Body of pancreas (tissue), 4 donors: Measurements from ENCODE around the gene ATP1A4.

ENCODE experiments used
- POLR2A ChIP-seq, 3 donors: fragments of 450-650 bp; IDR thresholded peaks; one replicate each; pipeline ENCODE4 v1.6.1; 2016; ENCODE audit warnings: antibody characterized with exemption in 3 of 3, mild to moderate bottlenecking in 2 of 3
- TF ChIP-seq, protein P1 (sequence below), 7 experiments: fragments of 450-650 bp in 4 of 7; fragments of 200-600 bp in 3 of 7; sonication (generic) in 3 of 7; IDR thresholded peaks; one replicate each; pipeline ENCODE4 v1.5.1; 2016 to 2019; ENCODE audit warnings: antibody characterized with exemption in 7 of 7

DNA sequence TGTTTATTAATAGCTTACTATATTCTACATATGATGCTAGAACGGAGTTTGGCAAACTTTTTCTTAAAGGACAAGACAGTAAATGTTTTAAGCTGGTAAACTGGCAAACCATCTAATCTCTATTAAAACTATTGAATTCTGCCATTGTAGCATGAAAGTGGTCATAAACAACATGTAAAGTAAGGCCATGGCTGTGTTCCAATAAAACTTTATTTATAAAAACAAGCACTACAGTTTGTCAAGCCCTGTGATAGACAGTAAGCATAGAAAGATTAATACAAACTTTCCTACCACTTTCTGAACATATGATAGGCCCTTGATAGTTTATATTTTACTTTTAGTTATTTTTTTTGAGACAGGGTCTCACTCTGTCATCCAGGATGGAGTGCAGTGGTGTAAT lies 76.2 kb downstream of the ATP1A4 start:
- TF ChIP-seq, protein P1, sequence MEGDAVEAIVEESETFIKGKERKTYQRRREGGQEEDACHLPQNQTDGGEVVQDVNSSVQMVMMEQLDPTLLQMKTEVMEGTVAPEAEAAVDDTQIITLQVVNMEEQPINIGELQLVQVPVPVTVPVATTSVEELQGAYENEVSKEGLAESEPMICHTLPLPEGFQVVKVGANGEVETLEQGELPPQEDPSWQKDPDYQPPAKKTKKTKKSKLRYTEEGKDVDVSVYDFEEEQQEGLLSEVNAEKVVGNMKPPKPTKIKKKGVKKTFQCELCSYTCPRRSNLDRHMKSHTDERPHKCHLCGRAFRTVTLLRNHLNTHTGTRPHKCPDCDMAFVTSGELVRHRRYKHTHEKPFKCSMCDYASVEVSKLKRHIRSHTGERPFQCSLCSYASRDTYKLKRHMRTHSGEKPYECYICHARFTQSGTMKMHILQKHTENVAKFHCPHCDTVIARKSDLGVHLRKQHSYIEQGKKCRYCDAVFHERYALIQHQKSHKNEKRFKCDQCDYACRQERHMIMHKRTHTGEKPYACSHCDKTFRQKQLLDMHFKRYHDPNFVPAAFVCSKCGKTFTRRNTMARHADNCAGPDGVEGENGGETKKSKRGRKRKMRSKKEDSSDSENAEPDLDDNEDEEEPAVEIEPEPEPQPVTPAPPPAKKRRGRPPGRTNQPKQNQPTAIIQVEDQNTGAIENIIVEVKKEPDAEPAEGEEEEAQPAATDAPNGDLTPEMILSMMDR (IDR thresholded peaks at IDR 0.05): no peak
- no peak for TF ChIP-seq POLR2A (IDR thresholded peaks at IDR 0.05)
